Right renal cortex interstitium (tissue), 3 donors: ENCODE measurements around the gene DCTN2. TPM values are rescaled to one million over a fixed set of nuclear protein-coding genes. Genes with fewer than 3 reads are reported as not detected.

ENCODE experiments used
- DNase-seq, 3 donors: peaks; one replicate each; pipeline ENCODE4 v3.0.0-alpha.2; 2013; ENCODE audit warnings: low read depth in 3 of 3, low spot score in 2 of 3
- polyA plus RNA-seq, 3 donors: library from polyadenylated mRNA; unstranded; fragments of 120-200 nt; gene quantifications; one replicate each; pipeline ENCODE4 v1.2.1, GENCODE V29; 2013; ENCODE audit not compliant: insufficient read length in 3 of 3

The DCTN2 gene
- polyA plus RNA-seq, 3 donors = 163 to 179 (median 165) TPM

- no peak for DNase-seq
Observed at GRCh38 chr12:57550641-57551549, 3.9 kb upstream of the DCTN2 start.

- DNase-seq = no peak
Observed at GRCh38 chr12:57549909-57550640, 3.1 kb upstream of the DCTN2 start, which contains the start of gene KIF5A. Gene KIF5A, plus strand, starts transcription at chr12:57550044. Its CDS starts 228 bp downstream, at chr12:57550272.

DNA sequence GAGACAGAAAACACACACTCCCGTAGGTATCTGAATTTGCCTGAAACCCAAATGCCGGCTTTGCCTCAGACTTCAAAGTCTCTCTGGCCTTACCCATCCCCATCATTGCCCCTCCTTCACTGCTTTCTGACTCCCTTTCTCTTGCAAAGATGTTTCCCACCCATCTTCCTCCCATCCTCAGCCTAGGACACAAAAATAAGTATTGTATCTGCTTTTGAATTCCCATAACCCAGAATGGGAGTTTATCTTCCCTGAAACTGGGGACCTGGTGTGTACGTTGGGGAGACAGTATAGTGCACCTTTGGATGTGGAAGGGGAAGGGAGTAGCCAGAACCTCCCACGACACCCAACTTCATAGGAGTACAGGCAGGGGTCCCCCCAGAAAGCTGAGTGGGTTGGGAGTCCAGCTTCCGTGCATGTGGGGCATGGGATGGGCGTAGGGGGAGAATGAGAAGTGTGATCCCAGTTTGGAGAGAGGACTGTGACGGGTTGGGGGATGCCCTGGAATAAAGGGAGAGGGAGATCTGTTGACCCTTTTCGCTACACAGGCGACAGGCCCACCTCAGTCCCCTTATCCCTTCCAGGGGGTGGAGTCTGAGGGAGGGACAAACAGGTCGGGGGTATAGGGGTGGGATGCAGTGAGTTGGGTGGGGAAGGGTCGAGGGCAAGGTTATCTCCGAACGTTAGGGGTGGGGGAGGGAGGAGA, 2.4 kb upstream of the DCTN2 start:
- DNase-seq = no peak

DNA sequence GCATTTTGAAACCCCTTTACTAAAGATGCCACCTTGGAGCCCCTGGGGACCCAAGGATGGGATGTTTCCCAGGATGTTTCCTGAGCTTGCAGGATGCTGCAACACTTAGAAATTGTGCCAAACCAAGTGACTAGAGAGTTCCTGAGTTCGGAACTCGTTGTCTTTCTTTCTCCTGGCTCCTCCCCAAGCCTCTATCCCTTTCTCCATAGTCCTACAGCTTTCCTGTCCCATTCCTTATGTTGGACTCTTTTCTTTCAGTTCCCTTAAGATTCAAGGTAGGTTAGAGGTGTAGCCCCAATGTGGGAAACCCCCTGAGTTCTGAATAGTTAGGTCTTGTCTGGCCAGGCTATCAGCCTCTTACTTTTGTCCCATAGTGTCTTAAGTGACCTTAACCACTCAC, 1.5 kb upstream of the DCTN2 start:
- no peak for DNase-seq

DNA sequence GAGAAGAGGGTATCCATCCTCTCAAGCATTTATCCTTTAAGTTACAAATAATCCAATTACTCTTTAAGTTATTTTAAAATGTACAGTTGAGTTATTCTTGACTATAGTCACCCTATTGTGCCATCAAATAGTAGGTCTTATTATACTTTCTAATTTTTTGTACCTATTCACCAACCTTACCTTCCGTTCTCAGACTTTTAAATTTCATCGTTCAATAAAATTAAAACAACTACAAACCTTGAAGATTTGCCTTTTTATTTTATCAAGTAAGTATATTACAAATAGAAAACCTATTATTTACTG, 972 bp upstream of the DCTN2 start:
- no peak for DNase-seq

GRCh38 chr12:57547288-57548012, 458 bp upstream of the DCTN2 start:
- DNase-seq = no peak

DNA sequence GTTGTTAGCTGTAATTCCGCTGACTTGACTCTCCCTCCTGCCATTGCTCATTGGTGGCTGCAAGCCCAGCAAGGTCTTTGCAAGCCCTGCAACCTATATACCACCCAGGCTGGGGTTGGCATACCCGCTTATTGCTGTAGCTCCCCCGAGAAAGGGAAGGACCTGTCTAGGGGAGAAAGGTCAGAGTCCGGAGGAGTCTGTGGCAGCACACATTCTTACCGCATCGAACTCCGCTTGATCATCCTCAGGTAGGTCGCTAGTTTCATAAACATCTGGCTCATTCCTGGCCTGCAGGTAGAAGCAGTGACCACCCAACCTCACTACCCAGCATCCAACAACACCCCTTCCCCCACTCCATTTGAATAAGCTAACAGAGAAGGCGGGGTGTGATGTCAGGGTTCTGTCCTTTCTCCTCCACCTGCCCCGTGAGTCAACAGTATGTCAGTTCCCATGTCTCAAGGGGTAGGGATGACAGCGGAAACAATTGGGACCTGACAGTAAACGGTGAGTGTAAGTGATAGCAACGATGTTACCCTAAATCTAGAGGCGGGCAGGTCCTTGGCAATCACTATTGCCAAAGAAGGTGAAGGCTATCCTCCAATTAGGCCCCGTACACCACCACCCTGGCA, 1.1 kb downstream of the DCTN2 start:
- DNase-seq = no peak

DNA sequence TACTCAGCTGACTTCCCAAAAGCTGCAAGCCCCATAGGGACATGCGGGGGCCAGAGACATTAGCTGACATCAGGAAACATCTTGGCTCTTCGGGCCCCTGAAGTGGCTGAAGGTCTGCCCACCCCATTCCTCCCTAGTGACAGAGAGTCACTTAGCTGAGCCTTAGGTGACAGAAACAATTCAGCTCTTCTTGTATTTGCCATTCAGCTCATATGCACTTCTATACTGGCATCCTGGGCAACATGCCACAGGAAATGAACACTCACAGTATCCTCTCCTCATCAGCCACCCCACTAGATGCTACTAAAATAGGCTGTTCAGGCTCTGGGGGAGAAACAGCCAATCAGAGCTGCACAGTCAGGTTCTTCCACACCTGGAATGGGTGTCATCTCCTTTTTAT, 3.4 kb downstream of the DCTN2 start:
- DNase-seq = no peak

- no peak for DNase-seq
Observed at GRCh38 chr12:57541717-57542116, 5.3 kb downstream of the DCTN2 start.

DNA sequence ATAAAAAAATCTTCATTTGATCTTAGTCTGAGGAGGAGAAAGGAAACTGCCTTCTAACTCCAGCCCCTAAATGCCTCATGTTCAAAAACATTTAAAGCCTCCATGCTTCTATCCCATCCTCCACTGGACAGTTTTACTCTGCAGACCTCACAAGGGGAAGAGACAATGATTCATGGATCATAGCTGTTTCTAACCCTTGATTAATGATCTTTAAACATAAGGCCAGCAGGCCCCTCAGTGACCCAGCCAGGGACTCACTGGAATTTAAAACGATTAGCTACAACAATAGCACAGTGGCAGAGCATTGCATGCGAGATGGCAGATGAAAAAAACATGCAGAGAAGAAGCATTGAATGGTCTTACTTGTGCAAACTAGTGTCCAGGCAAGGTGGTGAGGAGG, 6.0 kb downstream of the DCTN2 start:
- DNase-seq = no peak

DNA sequence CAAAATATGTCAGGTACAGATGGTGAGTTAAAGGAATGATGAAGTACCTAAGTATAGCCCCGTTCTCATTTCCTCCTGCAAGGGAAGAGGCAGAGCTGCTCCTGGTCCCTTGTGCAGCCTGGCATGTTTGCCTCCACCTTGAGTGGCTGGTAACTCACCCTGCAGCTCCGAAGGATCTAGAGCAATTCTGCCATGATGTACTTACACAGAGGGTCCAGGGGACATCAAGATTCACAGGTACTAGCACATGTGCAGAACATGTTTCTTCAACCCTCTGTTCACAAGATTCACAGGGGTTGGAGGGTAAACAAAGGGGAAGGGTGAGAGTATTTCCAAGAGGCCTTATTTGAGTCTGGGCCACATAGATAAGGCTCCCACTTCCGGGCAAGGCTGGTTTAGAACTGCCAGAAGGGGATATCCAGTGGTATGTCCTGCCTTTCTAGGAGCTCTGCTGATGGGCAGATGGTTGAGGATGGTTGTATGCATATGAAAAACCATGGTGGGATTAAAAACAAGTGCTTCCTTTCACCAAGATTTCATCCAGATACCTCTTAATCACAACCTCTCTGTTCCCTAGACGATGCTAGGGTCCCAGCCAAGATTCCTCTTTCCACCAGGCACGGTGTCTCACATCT, 7.7 kb downstream of the DCTN2 start:
- no peak for DNase-seq

- DNase-seq = no peak
Observed at GRCh38 chr12:57536597-57536942, 10.4 kb downstream of the DCTN2 start.

DNA sequence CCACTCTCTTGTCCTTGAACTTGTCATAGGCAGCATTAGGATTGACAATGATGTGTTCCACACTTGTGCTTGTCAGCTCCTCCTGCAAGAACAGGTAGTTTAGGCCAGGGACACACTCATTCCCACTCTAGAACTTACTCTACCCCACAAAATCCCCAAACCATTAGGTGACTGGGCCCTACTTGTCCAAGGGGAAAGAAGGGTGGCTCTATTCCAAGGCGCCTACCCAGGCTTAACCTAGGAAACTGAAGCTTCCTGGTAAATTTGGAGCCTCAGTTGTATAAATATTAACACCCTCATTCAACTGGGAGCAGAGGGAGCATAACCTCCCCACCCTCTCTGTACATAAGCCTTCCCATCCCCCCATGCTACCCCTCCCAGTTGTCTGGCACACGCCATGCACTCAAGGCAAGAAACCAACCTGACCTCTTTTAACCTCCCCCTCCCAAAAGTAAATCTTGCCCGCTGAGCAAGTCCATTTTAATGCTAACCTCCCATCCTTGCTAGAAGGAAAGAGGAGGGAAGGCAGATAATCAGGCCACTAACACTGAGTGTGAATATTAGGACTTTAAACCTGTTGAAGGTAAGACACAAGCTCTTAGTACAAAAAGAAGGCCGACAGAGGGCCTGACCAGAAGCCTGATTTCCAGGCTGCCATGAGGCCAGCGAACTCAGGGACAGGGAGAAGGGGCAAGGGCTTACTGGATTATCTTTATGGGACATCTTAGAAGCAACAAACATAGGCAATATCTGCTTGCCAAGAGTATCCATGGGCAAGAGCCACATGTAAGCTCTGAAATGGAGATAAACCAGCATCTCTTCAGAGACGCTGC, 11.0 kb downstream of the DCTN2 start:
- DNase-seq = no peak

DNA sequence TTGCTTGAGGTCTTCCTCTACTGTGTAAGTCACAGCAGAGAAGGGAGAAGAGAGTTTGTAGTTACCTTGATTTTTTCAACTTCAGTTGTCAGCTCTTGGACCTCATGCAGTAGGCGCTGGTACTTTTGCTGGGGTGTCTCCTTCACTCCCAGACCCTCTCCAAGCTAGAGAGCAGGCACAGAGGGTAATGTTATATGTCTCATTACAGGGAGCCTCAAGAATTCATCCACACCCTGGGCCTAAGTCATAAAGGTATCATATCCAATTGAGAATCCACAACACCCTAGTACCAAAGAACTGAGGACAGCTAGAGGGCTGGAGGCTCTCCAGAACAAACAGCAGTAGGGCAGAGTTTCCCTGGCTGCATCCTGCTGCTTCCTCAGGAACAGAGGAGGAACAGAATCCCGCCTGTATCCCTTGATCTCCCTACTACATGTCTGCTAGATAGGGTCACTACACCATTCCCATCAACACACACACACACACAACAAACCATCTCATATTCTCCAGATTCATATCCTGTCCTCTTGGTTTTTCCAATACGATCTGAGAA, 11.9 kb downstream of the DCTN2 start:
- no peak for DNase-seq

DNA sequence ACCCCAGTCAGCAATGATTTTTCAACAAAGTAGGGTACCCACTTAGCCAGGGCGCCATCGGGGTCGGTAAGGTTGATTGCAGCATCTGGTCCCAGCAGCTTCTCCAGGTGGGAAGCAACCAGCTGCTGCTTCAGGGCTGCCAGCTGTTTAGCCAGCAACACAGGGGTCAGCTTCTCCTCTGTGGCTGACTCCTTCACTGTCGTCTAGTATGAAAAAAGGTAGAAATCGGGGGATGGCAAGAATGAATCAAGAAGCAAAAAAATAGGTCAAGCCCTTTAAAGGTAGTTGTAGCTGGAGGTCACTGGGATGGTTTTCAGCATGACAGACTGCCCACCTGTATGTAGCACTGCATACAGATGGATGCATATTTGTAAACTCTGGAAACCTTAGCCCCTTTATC, 12.7 kb downstream of the DCTN2 start:
- no peak for DNase-seq

- DNase-seq = no peak
Observed at GRCh38 chr12:57533108-57533507, 13.9 kb downstream of the DCTN2 start.

DNA sequence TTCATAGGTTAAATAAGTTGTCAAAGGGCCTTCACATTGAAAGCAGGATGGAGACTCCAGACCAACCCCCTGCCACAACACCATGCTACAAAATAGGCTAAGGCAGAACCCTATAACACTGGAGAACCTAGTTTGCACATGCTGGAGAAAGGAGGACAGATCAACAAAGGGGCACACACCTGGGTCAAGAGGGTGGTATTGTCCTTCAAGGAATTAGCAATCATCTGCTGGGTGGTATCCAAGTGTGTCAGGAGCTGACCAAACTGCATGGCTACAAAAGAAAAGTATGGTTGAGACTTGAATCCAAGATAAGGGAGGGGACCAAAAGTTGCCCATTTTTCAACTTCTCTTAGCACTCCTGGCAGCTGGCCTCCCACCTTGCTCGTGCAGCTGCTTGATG, 15.2 kb downstream of the DCTN2 start:
- no peak for DNase-seq

- no peak for DNase-seq
Observed at GRCh38 chr12:57530396-57531142, 16.4 kb downstream of the DCTN2 start.
